Effector CD8-positive, alpha-beta T cell (primary cell): Measurements from ENCODE around the gene KRT85.
"Not testable (repeated sequence)": the region's sequence is repeated elsewhere in the genome, so short reads cannot be mapped to it uniquely, and the experiment has no call there.

Source experiments
- DNase-seq: peaks from one replicate; lab custom pipeline; 2025; lab: John Stamatoyannopoulos, UW

Gene KRT85

DNA sequence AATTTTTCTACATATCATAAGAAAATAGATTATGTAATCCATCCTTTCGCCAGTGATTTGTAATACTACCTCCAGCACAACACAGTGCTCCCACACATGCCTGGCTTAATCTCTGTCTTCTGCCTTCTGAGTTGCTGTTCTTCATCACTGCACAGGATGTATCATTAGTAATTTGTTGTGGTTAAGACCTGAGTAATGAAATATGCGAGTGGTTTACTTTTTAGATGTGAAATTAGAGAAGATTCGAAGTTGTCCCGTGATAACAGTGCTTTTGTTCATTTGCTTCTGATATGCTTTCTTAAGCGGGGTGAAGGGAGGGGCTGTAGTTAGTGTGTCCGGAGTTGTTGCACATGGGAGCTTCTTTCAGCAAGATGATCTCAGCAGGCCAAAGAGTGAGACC, 18.1 kb downstream of the KRT85 start:
- no peak for DNase-seq

DNA sequence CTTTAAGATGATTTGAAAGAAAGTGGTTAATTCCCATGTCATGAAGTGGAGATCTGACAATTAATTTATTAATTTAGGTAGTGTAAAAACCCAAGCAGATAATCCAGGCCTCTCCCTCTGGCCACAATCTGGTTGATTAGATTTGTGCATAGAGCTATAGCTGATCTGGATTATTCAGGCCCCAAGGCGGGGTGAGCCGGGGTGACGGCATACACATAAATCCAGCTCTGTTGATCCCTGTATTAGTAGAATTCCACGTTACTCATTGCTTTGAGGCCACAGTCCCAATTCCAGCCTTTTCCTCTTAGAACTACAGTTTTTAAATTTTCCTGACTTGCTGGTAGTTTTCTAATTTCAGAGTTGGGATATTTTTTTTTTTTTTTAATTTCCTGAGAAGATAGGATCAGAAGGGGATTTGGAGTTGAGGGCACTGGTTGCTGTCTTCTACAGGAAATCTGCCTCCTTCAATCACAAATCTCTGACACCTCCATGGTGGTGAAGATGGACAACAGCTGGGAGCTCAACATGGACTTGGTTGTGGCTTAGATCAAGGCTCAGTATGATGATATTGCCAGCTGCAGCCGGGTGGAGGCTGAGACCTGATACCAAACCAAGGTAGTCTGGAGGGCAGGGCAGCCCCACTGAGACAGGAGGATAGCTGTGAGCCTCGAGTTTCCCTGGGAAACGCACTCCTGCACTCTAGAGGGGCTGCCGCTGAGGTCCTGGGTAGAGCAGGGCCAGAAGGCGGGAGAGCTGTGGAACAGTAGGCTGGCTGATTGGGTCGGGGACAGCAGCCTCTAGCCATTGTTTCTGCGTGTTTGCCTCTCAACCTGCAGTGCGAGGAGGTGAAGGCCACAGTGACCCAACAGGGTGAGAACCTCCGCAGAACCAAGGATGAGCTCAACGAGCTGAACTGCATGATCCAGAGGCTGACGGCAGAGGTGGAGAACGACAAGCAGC, 19.4 kb downstream of the KRT85 start:
- DNase-seq = no peak

- no peak for DNase-seq
Measured at GRCh38 chr12:52347016-52347415, 20.3 kb downstream of the KRT85 start.

- DNase-seq = no peak
Measured at GRCh38 chr12:52346593-52346992, 20.7 kb downstream of the KRT85 start.

- DNase-seq = not testable (repeated sequence)
Measured at GRCh38 chr12:52345041-52345440, 22.2 kb downstream of the KRT85 start.

- DNase-seq = no peak
Measured at GRCh38 chr12:52344111-52344510, 23.2 kb downstream of the KRT85 start.

DNA sequence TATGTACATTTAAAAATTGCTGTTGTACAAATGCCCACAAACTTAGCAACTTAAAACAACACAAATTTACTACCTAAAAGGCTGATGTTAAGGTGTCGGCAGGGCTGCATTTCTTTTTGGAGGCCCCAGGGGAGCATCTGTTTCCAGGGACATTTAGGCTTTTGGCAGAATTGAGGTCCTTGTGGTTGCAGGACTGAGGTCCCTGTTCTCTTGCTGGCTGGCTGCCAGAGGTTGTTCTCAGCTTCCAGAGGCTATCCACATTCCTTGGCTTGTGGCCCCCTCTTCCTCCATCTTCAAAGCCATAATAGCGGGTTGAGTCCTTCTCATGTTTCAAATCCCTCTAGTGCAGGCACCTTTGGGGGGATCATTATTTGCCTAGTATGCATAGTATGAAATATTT, 23.7 kb downstream of the KRT85 start:
- DNase-seq = no peak

DNA sequence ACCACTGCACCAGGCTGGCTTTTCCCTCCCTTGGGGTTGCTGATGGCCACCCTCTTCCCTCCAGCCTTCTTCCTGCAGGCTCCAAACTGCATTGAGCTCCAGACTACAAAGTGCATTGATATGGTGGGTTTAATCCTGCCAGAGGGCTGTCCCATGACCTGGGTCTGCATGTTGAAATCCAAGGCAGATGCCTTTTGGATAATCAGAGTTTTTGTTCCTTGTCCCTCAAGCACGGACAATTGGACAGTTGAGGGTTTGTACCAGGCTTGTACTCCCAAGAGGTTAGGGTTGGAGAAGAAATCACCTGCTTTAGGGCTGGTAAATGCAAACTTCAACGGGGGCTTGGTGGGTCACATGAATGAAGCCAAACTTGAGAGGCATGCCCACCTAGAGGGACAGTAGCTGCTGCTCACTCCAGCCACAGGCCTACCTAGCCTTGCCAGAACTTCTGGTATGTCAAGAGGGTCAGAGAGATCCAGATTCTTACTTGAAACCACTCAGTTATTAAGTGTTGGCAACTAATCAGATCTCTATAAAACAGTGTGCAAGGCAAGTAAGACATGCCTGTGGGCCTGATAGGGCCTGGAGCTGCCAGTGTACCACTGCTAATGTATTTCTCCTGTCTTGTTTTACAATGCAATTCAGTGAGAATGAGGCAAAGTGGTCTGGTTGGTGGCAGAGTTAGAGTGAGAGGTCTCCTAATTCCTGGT, 24.3 kb downstream of the KRT85 start:
- no peak for DNase-seq

GRCh38 chr12:52341066-52341580, 26.2 kb downstream of the KRT85 start:
- no peak for DNase-seq

DNA sequence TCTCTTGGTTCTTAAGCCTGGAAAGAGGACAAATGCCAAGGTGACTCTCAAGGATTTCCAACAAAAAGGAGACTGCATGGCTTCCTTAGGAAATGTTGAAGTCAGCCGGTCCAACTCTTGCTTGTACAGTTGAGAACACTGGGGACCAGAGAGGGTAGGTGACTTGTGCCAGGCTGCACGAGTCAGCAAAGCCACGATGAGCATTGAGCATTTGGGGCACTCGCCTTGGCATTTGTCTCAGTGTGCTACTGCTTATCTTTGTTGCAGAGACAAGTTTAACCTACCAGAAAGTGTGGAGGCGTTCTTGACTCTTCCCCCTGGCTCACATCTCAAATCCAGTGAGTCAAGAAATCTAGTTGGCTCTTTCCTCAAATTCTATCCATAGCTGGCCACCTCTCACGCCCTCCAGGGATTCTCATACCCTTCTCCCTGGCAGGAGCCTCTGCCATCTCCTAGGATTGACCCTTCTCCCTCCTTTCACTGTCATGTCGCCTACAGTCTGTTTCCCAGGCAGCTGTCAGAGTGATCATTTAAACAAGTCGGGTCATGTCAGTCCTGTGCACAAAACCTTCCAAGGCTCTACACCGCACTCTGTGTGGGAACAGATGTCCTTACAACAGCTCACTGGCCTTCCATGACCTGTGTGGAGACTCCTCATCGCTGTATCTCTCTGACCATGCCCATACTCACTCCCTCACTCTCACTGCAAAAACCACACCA, 28.9 kb downstream of the KRT85 start:
- no peak for DNase-seq

DNA sequence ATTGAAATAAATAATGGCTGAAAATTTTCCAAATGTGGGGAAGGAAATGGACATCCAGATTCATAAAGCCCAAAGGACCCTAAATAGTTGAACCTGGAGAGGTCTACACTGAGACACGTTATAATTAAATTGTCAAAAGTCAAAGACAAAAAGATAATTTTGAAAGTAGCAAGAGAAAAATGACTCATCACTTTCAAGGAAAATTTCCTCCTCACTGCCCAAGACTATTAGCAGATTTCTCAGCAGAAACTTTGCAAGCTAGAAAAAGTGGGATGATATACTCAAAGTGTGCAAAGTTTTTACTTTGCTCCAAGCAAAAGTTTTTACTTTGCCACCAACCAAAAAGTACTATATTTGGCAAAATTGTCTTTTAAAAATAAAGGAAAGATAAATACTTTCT, 30.2 kb downstream of the KRT85 start:
- DNase-seq = no peak

GRCh38 chr12:52336641-52337040, 30.6 kb downstream of the KRT85 start:
- no peak for DNase-seq

- DNase-seq = no peak
Measured at GRCh38 chr12:52335598-52336262, 31.6 kb downstream of the KRT85 start.

GRCh38 chr12:52334185-52334584, 33.1 kb downstream of the KRT85 start:
- DNase-seq = no peak

- DNase-seq = no peak
Measured at GRCh38 chr12:52333321-52333720, 34.0 kb downstream of the KRT85 start.

DNA sequence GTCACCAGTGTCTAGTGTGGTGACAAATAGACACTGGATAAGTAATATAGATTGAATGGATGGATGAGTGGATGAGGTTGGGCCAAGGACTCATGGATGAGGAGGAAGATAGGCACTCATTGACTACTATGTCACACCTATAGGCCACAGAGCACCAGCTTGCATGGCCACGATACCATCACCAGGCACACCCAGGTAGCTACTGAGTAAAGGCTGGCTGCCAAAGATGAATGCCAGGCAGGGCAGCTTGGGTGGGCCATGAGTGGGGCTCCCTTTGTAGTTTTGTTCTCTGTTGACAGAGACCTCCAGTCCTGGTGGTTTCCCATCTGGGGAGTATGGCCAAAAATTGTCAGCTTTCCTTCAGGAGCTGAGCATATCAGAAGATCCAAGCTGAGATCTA, 34.9 kb downstream of the KRT85 start:
- no peak for DNase-seq

GRCh38 chr12:52331833-52332232, 35.4 kb downstream of the KRT85 start:
- DNase-seq = no peak

- no peak for DNase-seq
Measured at GRCh38 chr12:52331039-52331438, 36.2 kb downstream of the KRT85 start.

DNA sequence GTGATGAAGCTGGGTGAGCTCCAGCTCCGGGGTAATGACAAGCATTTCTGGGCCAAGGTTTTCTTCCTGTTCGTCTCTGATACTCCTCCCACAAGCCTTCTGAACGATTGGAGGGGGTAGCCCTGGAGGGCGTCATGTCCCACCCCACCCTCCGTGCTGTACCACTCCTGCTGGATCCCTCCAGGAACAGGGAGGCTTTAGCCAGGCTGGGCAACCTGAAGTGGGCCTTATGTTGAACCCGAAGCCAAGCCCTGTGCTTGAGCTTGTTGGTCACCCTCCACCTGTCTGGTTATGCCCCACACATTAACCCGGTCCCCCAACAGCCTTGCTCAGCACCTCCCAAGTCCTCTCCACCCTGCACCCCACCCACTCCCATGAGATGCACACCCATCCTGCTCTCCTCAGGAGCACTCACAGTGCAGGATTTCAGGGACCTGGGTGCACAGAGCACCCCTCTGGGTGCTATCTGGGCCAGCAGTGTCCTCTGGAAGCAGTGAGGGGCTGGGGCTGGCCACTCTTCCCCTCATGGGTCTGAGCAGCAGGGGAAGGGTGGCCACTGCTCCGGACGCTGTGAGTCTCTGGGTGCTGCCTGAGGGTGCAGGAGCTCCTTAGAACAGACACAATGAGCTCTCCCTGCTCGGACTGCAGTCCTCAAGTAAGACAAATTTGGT, 39.3 kb downstream of the KRT85 start:
- no peak for DNase-seq

GRCh38 chr12:52327052-52327829, 40.0 kb downstream of the KRT85 start:
- peak; percentile 56 for DNase-seq

- DNase-seq = no peak
Measured at GRCh38 chr12:52324153-52324444, 43.2 kb downstream of the KRT85 start.
